HG02571 (cell line): Measurements from ENCODE around the gene DOP1B.

Experiments
- ATAC-seq: cut with Tn5 transposase; IDR thresholded peaks from one replicate; pipeline ENCODE4 v1.9.1; 2021; ENCODE audit warnings: mild to moderate bottlenecking, moderate library complexity; ENCODE audit not compliant: unreplicated experiment

DOP1B gene

DNA sequence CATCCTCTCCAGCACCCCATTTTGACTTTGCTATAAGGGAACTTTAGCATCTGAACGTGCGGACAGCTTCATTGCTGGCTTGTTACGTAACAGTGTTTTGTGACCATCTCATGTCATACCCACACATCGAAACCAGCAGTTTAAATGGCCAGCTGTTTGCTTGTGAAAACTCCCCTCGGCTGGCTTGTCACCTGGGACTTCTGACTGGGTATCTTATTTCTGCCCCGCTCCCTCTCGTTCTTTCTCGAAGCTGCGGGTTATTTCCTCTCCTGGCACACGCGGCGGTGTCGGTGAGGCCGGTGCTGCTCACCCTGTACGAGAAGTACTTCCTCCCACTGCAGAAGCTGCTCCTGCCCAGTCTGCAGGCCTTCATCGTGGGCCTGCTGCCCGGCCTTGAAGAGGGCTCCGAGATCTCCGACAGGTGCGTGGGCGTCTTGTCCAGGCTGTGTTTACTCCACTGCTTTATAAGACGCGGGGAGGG, 43.5 kb downstream of the DOP1B start:
- ATAC-seq, result no peak

DNA sequence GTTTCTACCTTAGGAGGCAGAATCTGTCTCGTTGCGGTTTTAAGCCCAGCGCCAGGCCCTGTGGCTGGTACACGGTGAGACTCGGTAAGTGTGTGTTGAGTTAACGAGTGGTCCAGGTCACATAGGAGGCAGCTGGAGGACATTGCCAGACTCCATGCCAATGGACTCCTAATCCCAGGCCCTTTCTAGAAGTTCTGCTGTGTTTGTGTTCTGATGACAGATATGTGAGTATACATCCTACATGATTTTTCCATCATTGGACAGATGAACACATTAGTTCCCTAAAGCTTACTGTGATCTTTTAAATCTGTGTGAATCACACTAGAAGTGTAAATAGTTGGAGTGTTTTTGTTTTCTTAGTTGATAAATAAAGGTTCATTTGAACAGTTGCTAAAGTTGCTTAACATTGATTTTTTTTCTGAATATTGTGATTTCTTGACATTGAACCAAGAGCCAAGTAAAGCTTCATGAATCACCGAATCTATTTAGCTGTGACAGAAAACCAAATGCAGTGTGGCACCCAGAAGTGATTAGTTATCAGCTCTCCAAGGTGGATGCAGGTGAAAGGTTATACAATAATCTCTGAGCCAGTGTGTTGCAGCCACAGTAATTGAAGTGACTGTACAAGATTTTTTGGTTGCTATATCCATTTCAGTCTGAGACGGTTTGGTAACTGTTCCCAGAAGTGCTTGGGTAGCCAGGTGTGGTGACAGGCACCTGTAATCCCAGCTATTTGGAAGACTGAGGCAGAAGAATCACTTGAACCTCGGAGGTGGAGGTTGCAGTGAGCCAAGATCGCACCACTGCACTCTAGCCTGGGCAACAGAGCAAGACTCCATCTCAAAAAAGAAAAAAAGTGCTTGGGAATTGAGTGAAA, 46.3 kb downstream of the DOP1B start:
- no peak for ATAC-seq

DNA sequence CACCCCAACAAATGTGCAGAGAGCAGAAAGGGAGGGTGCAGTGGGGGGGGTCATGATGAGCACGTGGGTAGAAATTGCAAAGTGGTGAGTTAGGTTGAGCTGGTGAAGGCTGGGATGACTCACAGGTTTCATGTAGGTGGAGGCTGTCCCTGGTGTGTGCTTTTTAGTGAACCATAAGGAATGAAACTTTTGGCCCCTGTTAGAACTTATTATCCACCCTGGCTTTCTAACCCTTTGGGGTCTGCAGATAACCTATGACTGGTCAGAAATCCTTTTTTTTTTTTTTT, 46.9 kb downstream of the DOP1B start:
- ATAC-seq, result no peak

DNA sequence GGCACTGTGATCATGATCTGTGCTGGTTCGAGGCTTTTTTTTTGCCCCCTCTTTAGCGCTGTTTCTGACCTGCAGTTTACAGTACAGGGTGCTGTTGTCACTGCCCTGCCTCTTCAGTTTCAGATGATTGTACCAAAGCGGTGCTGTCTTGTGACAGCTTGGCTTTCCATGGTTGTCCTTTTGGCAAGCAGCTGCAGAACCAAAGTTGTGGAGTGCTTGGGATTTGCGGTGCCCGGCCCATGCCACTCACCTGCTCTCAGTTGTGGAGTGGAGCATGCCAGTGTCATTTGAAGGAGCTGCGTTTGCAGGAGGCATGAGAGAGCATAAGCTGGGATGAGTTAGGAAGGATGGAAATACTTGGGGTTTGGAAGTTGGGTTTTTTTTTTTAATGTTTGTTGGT, 48.4 kb downstream of the DOP1B start:
- ATAC-seq, result no peak

DNA sequence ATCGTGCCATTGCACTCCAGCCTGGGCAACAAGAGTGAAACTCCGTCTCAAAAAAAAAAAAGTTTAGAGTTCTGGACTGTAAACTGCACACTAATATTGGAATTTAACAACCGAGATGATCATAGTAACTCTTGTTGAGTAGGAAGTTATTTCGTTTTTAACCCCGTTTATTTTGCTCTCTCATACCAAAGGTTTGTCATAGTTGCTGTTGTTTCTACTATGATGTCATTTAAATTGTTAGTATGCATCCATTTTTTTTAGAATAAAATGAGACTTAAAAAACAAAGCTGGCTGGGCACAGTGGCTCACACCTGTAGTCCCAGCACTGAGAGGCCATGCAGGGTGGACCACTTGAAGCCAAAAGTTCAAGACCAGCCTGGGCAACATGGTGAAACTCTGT, 49.3 kb downstream of the DOP1B start:
- no peak for ATAC-seq
